ENCODE results near the gene LRCH3.

DNA sequence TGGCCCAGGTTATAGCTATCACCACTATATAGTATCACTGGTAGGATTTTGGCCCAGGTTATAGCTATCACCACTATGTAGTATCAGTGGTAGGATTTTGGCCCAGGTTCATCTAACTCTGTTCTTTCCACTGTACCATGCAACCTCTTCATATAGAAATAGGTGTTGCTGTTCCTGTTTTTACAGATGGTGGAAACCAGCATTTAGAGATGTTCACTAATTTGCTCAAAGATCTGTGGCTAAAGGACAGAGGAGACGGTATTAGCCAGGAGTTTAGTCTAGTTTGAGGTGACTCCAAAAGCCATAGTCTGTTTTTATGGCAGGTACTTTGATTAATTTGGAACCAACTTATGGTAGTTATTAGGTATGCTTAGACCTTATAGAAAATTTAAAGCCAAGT is 3.1 kb downstream of the LRCH3 start:
- no peak for TF ChIP-seq EZH2 (IDR thresholded peaks at IDR 0.05)
- no peak for TF ChIP-seq POLR2AphosphoS5 (IDR thresholded peaks at IDR 0.05; ENCODE audit: borderline replicate concordance, low read depth, low read length)
- TF ChIP-seq FOXP2 (optimal IDR thresholded peaks at IDR 0.05; ENCODE audit: control extremely low read depth, extremely low read length, insufficient read depth): no peak
